ENCODE results near the gene C1QTNF1. TPM values are rescaled to one million over a fixed set of nuclear protein-coding genes. Genes with fewer than 3 reads are reported as not detected.

The C1QTNF1 gene
- total RNA-seq, 2 experiments from 2014 or later = 0.13 to 0.14 TPM

DNA sequence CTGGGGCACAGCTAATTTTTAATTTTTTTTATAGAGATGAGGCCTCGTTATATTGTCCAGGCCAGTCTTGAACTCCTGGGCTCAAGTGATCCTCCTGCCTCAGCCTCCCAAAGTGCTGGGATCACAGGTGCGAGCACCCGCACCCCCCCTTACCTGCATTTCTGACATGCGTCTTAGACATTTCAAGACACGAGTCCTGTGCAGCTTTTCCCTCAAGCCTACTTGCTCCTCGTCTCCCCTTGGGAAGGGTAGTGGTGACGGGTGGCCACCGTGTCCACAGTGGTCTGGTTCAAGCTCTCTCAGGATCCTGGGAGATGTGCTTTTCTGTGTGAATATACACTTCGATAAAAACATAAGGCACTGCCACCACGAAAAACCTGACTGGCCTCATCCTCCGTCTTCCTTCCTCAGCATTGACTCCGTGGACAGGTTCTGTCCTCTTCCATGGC, 24.0 kb upstream of the C1QTNF1 start:
- Mint-ChIP-seq H3K27me3 (no peaks in the 10 kb centered on the region), H3K27ac (no peak overlapping the region), H3K9me3 (no peaks in the 10 kb centered on the region), H3K4me3 (no peak overlapping the region), H3K4me1 (ENCODE audit: low read depth) (peaks cover 5% of the 10 kb centered on the region), H3K36me3 (ENCODE audit: low read depth) (peaks cover 19% of the 10 kb centered on the region)
- intact Hi-C loops (cut with micrococcal nuclease) = no loop called here
- ChIA-PET POLR2A (no interaction called here), CTCF (no interaction called here)
- DNase-seq = no peak
- TF ChIP-seq, protein P1, sequence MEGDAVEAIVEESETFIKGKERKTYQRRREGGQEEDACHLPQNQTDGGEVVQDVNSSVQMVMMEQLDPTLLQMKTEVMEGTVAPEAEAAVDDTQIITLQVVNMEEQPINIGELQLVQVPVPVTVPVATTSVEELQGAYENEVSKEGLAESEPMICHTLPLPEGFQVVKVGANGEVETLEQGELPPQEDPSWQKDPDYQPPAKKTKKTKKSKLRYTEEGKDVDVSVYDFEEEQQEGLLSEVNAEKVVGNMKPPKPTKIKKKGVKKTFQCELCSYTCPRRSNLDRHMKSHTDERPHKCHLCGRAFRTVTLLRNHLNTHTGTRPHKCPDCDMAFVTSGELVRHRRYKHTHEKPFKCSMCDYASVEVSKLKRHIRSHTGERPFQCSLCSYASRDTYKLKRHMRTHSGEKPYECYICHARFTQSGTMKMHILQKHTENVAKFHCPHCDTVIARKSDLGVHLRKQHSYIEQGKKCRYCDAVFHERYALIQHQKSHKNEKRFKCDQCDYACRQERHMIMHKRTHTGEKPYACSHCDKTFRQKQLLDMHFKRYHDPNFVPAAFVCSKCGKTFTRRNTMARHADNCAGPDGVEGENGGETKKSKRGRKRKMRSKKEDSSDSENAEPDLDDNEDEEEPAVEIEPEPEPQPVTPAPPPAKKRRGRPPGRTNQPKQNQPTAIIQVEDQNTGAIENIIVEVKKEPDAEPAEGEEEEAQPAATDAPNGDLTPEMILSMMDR (IDR thresholded peaks at IDR 0.05) = no peak
- no peak for ATAC-seq

DNA sequence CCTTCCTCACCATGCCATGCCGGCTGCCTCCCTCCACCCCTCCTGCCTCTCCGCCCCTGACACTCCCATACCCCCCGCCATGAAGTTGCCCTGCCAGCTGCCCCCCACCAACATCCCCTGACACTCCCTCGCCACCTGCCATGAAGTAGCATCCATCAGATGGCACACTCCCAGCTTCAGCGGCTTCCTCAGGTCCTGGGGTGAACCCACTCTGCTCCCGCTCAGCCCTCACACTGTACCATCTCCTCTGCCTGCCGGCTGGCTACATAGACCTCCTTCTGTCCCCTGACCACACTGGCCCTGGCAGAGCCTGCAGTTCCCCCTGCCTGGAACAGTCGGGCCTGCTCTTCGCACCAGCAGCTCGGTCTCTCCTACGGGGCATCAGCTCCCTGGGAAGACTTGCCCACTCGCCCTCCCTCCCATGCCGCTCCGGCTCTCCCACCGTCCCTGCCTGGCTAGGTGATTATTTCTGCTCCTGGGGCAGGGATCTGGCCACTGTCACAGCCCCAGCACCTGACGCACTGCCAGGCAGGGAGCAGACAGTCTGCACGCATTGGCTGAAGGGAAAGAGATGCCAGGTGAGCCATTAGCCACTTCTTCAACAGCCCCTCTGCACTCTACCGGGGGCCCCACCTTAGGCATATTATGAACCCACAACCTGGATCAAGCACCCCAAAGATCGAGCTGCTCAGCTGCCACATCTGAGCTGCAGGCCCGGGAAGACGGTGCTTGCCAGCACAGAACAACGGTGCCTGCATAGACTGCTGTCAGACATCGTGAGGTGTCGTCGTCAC, 23.4 kb upstream of the C1QTNF1 start:
- Mint-ChIP-seq H3K4me1 (ENCODE audit: low read depth) (peaks cover 9% of the 10 kb centered on the region), H3K27ac (no peak overlapping the region), H3K36me3 (ENCODE audit: low read depth) (peaks cover 17% of the 10 kb centered on the region), H3K9me3 (no peaks in the 10 kb centered on the region), H3K27me3 (no peaks in the 10 kb centered on the region), H3K4me3 (no peak overlapping the region)
- intact Hi-C loops (cut with micrococcal nuclease) = no loop called here
- ATAC-seq (no peak), DNase-seq (no peak)
- ChIA-PET POLR2A (no interaction called here), CTCF (no interaction called here)
- TF ChIP-seq, protein P1 (IDR thresholded peaks at IDR 0.05) = no peak

DNA sequence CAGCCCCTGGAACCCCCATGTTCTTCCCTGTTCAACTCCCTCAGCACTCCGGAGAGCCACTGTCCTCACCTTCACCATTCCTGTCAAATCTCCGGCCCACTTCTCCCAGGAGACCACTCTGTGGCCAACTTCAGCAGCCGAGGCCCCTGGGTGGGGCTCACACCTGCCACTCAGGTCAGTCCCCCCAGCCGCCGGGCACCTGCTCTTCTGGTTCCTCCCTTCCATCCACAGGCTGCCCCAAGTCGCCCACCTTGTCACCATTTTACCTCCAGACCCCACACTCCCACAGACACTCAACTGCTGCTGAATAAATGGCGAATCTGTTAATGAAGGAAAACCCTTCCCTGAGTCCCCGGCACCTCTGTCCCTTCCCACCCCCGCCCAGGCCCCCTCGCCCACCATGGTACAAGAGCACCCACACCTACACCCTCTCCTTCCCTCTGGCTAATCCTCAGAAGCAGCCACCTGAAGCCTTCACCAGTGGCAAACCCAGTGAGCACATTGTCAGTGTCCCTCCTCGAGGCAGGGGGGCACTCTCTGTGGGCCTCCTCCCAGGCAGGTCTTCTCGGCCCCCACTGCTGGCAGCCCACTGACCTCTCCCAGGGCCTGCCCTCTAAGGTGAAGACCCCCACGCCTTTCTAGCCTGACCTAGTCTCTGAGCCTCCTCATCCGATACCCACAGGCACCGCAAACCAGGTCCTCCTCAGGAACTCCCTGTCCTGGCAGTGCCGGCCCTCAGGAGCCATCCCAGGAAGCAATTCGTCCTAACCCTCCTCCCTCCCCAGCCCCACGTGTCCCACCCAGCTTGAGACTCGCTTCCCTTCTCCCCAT, 22.6 kb upstream of the C1QTNF1 start:
- peaks cover 13% of the 10 kb centered on the region for H3K36me3 Mint-ChIP-seq (ENCODE audit: low read depth)
- CTCF ChIA-PET = no interaction called here

DNA sequence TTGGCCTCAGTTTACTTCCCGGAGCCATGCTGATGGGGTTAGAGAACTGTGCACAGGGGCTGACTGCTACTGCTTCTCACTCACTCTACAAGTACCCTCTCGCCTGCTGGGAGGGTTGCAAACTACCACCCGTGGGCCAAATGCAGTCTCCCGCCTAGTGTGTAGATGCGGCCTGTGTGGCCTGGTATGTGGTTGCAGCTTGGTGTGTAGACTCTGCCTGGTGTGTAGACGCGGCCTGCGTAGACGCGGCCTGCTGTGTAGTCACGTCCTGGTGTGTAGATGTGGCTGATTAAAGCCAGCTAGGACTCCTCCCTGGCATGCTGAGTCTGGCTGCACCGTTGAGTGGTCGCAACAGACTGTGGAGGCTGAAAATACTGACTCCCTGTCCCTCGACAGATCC, 21.7 kb upstream of the C1QTNF1 start:
- peaks cover 26% of the 10 kb centered on the region for H3K4me1 Mint-ChIP-seq (ENCODE audit: low read depth)
- peaks cover 10% of the 10 kb centered on the region for H3K36me3 Mint-ChIP-seq (ENCODE audit: low read depth)
- CTCF ChIA-PET = no interaction called here
- no peak for DNase-seq
- TF ChIP-seq, protein P1 (IDR thresholded peaks at IDR 0.05) = no peak
- H3K27me3 Mint-ChIP-seq = no peaks in the 10 kb centered on the region
- H3K9me3 Mint-ChIP-seq = no peaks in the 10 kb centered on the region
- H3K27ac Mint-ChIP-seq = no peak overlapping the region
- intact Hi-C loops (cut with micrococcal nuclease) = no loop called here
- no peak overlapping the region for H3K4me3 Mint-ChIP-seq
- POLR2A ChIA-PET = no interaction called here
- no peak for ATAC-seq

More for the DNA sequence above, 22.6 kb upstream of the C1QTNF1 start:
- H3K4me3 Mint-ChIP-seq = no peak overlapping the region
- H3K9me3 Mint-ChIP-seq = no peaks in the 10 kb centered on the region
- H3K4me1 Mint-ChIP-seq (ENCODE audit: low read depth) = peaks cover 17% of the 10 kb centered on the region
- TF ChIP-seq, protein P1 (IDR thresholded peaks at IDR 0.05) = no peak
- no peaks in the 10 kb centered on the region for H3K27me3 Mint-ChIP-seq
- H3K27ac Mint-ChIP-seq = no peak overlapping the region
- intact Hi-C loops (cut with micrococcal nuclease) = no loop called here
- POLR2A ChIA-PET = no interaction called here
- ATAC-seq = no peak
- no peak for DNase-seq

Measured in activated CD8-positive, alpha-beta T cell treated with anti-CD3 and anti-CD28 coated beads for 36 hours (primary cell).